ENCODE data around the gene ANO4.

DNA sequence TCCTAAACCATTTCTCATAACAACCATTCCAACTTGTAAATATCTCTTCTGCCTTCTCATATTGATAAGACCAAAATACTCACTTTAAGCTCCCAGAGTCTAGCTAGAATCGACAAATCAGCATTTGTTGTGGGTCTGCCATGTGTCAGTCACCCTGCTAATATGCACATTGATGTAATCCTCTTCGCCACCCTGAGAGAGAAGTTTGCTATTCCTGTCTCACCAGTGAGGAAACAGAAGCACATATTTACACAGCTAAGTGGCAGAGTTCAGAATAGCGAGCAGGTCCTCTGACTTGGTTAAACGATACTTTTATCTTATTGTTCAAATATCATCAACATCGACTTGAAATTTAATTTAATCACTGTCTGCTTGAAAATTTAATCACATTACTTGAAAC lies 142.1 kb downstream of the ANO4 start:
- no peak for TF ChIP-seq POLR2A (IDR thresholded peaks at IDR 0.05)
- TF ChIP-seq, protein P1, sequence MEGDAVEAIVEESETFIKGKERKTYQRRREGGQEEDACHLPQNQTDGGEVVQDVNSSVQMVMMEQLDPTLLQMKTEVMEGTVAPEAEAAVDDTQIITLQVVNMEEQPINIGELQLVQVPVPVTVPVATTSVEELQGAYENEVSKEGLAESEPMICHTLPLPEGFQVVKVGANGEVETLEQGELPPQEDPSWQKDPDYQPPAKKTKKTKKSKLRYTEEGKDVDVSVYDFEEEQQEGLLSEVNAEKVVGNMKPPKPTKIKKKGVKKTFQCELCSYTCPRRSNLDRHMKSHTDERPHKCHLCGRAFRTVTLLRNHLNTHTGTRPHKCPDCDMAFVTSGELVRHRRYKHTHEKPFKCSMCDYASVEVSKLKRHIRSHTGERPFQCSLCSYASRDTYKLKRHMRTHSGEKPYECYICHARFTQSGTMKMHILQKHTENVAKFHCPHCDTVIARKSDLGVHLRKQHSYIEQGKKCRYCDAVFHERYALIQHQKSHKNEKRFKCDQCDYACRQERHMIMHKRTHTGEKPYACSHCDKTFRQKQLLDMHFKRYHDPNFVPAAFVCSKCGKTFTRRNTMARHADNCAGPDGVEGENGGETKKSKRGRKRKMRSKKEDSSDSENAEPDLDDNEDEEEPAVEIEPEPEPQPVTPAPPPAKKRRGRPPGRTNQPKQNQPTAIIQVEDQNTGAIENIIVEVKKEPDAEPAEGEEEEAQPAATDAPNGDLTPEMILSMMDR (IDR thresholded peaks at IDR 0.05), result no peak
